ENCODE results near the gene ZNF138.
A peak's percentile ranks its signal among the peaks of the same experiment; 100 is the strongest.

Gene ZNF138

GRCh38 chr7:64875658-64876406, 81.6 kb downstream of the ZNF138 start:
- DNase-seq (ENCODE audit: low read depth), result no peak

DNA sequence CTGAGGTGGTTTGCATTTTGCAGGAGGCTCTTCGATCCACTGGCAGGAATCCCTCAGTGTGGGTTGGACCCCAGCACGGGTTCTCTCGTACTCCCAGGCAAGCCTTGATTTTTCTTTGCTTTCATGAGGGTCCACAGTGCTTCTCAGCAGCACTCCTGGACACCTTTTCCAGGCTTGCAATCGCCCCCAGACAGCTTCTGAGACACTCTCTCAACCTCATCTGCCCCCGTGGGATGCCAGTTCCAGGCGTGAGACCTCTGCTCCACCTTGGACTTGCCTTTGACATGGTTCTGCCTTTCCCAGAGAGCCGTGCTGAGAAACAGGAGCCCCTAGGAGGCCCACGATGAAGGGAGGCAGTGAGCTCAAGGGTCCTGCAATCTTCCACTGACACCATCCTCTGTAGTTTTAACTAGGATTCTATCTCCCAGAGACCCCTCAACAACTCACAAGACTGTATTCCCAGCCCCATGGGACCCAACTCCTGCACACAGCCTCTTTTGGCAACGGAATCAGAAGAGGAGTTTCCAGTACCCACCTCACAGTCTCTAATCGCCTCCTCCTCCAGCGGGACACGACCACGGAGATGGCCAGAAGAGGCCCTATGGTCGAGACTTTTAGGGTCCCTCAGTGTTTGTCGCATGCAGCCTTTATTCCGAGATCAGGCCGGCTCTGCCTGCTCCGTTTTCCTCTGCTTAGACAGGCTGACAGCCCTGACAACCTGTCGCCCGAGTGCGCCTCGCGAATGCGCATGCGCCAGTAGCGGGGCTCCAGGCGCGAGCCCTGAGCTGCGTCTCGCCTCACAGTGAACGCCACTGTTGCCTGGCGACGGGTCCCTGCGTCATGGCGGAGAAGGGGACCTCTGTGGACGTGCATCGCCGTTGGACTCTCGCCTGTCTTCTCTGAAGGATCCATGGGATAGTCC, 82.8 kb downstream of the ZNF138 start:
- peak; percentile 24 for DNase-seq (ENCODE audit: low read depth)

DNA sequence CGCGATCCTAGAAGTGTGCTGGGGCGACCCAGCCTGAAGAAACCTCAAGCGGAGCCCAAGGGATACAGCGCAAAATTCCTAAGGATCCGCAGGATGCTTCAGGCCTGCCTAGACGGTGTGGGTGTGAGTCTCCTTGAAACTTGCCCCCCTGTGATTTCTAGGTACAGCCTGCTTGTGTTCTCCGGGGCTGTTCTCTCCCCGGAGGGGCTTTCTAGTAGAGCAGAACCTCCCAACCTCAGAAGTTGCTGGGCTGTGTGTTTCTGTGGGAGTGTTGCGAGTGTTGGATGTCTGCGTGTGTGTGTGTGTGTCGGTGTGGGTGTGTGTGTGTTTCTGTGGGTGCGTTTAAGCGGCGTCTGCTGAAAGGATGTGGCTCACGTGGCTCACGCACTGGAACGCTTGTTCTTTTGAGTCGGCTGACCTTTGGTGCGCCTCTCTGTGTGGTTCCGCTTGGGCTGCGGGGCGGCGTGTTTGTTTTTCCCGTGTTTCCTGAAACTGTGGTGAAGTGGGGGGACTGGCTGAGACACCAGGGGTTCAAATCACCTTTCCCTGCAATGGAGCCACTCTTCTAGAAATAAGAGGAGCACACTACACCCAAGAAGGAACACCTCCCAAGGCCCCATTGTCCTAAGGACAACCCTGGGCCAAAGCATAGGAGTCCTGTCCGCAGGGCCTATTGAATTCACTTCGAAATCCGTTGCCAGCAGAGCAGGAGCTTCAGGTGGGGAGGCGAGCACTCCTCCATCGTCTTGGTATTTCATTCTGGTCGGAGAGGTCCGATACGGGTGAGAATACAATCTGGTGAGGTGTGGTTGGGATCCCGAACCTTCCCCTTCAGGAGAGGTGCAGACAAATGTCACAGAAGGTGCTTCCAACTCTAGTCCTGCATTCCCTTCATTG, 83.7 kb downstream of the ZNF138 start:
- no peak for DNase-seq (ENCODE audit: low read depth)

DNA sequence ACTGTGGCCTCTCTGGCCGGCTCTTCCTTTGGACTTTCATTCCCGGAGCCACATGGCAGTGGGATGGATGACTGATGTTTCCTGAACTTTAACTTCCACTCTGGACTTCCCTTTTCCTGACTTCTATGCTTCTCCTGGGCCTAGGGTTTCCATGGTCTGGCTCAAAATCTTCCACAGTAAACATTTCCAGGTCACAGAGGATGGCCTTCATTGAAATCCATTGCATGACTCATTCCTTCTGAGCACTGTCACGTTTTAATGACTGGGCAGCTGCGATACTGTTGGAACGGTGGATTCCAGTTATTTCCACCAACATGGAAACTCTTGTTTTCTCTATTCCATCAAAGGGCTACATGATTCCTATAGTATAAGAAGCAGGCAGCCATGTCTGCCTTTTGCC, 84.5 kb downstream of the ZNF138 start:
- DNase-seq (ENCODE audit: low read depth), result peak; percentile 4

DNA sequence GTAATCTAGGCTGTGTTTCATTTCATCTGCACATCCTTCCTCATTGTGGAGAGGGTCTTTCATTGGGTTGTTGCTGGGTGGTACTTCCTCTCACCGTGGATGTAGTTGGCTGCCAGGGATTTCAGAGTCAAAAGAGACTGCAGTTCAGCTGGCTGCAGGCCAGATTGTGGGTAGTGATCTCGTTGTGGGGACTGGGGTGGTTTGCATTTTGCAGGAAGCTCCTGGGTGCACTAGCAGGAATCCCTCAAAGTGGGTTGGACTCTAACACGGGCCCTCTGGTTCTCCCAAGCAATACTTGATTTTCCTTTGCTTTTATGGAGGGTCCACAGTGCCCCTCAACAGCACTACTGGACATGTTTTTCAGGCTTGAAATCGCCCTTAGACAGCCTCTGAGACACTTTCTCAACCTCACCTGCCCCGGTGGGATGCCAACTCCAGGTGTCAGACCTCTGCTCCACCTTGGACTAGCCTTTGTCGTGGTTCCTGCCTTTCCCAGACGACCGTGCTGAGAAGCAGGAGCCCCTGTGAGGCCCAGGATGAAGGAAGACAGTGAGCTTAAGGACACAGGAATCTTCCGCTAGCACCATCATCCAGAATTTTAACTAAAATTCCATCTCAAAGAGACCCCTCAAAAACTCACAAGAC, 85.0 kb downstream of the ZNF138 start:
- no peak for DNase-seq (ENCODE audit: low read depth)

DNA sequence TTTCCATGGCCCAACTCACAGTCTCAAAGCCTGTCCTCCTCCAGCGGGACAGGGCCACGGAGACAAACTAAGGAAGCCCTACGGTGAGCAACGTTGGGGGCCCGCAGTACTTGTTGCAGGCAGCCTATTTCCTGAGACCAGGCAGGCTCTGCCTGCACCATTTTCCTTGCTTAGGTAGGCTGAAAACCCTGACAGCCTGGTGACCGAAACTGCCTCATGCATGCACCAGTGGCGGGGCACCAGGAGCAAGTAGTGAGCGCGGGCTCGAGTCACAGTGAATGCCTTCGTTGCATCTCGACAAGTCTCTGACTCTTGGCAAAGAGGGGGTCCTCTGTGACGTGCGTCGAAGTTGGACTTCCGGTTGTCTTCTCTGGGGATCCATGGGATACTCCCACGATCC, 85.6 kb downstream of the ZNF138 start:
- no peak for DNase-seq (ENCODE audit: low read depth)

- no peak for DNase-seq (ENCODE audit: low read depth)
Observed at GRCh38 chr7:64880322-64881297, 86.4 kb downstream of the ZNF138 start.

DNA sequence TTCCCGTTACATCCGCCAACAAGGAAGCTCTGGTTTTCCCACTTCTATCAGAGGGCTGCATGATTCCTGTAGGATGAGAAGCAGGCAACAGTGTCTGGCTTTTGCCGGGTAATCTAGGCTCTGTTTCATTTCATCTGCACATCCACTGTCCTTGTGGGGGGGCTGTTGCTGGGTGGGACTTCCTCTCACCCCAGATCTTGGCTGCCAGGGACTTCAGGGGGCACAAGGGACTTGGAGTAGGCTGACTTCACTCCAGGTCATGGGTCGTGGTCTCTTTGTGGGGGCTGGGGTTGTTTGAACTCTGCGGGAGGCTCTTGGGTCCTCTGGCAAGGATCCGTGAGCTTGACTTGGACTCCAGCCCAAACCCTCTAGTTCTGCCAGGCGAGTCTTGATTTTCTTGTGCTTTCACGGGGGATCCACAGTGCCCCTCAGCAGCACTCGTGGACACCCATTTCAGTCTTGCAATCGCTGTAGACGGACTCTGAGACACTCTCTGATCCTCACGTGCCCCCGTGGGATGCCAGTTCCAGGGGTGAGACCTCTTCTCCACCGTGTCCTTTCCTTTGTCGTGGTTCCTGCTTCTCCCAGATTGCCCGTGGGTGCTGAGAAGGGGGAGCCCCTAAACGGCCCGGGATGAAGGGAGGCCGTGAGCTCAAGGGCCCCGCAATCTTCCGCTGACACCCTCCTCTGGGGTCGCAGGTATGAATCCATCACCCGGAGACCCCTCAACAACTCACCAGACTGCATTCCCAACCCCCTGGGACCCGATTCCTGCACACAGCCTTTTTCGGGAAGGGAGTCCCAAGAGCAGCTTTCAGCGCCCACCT, 87.4 kb downstream of the ZNF138 start:
- no peak for DNase-seq (ENCODE audit: low read depth)

DNA sequence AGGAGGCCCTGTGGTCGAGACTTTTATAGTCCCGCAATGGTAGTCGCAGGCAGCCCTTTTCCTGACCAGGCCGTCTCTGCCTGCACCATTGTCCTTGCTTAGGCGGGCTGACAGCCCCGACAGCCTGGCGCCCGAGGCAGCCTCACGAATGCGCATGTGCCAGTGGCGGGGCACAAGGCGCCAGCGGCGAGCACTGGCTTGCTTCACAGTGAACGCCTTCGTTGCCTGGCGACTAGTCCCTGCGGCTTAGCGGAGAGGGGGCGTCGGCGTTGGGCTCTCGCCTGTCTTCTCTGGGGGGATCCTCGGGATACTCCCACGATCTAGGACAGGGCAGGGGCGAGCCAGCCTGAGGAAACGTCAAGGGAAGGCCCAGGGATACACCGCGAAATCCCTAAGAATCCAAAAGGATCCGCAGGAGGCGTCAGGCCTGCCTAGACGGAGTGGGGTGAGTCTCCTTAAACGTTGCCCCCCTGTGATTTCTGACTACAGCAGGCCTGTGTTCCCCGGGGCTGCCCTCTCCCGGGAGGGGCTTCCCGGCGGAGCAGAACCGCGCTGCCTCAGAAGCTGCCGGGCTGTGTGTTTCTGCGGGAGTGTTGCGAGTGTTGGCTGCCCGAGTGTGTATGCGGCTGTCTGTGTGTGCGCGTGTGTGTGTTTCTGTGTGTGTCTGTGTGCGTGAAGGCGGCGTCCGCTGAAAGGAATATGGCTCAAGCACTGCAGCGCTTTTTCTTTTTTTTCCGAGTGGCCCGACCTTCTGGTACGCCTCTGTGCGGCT, 88.3 kb downstream of the ZNF138 start:
- DNase-seq (ENCODE audit: low read depth), result peak; percentile 11

Measured in EH (cell line).